Choroid plexus epithelial cell (primary cell): ENCODE results near the gene UBE2F.

Experiments
- DNase-seq: peaks from one replicate; pipeline ENCODE4 v3.0.0-alpha.2; 2010; ENCODE audit warnings: low read depth
- H3K4me3 ChIP-seq: 2 replicates; pipeline ENCODE4 v1.5.1; 2011; ENCODE audit warnings: low read depth, mild to moderate bottlenecking, control low read depth, low read length, moderate library complexity
- CTCF ChIP-seq: conservative IDR thresholded peaks from 2 replicates; pipeline ENCODE4 v1.5.1; 2011; ENCODE audit warnings: low read depth, mild to moderate bottlenecking, control low read depth, inconsistent platforms, low read length, moderate library complexity

The UBE2F gene

DNA sequence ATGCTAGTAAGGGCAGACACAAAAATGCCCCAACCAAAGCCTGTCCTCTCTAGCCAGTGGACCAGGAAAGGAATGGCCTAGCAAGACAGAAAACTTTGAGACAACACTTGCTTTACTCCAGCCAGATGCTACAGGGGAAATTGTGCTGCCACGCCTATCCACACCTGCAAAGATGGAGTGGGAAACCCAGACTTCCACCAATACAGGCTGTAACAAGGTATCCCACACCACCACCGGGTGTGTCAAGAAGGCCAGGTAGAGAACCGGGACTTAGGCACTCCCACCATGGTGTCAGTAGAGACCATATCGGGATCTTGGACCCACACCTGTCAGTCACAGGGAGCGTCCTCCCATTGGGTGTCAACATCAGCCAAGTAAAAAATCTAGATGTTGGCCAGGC is 117.1 kb downstream of the UBE2F start:
- no peak for DNase-seq
- no peak for TF ChIP-seq CTCF
- no peak overlapping the region for H3K4me3 ChIP-seq

GRCh38 chr2:238084761-238085160 is 117.9 kb downstream of the UBE2F start:
- TF ChIP-seq CTCF, result no peak
- no peak overlapping the region for H3K4me3 ChIP-seq

GRCh38 chr2:238085899-238086298 is 119.1 kb downstream of the UBE2F start:
- DNase-seq, result no peak
- no peak overlapping the region for H3K4me3 ChIP-seq
- no peak for TF ChIP-seq CTCF

More at GRCh38 chr2:238084761-238085160, 117.9 kb downstream of the UBE2F start:
- DNase-seq, result no peak

GRCh38 chr2:238087211-238087610 is 120.4 kb downstream of the UBE2F start:
- no peak for TF ChIP-seq CTCF
- no peak for DNase-seq
- H3K4me3 ChIP-seq, result no peak overlapping the region

GRCh38 chr2:238090887-238091286 is 124.1 kb downstream of the UBE2F start:
- H3K4me3 ChIP-seq, result no peak overlapping the region
- no peak for TF ChIP-seq CTCF
- DNase-seq, result no peak

GRCh38 chr2:238091436-238092060 is 124.7 kb downstream of the UBE2F start:
- no peak for DNase-seq
- no peak for TF ChIP-seq CTCF
- H3K4me3 ChIP-seq, result no peak overlapping the region
